Limb (tissue), 2 donors: ENCODE results near the gene FKBP5.
"Not testable (repeated sequence)": the region's sequence is repeated elsewhere in the genome, so short reads cannot be mapped to it uniquely, and the experiment has no call there.

Experiments used
- DNase-seq, 2 donors: peaks; one replicate each; pipeline ENCODE4 v3.0.0-alpha.2; 2016; ENCODE audit errors: extremely low spot score in 2 of 2

FKBP5 gene

DNA sequence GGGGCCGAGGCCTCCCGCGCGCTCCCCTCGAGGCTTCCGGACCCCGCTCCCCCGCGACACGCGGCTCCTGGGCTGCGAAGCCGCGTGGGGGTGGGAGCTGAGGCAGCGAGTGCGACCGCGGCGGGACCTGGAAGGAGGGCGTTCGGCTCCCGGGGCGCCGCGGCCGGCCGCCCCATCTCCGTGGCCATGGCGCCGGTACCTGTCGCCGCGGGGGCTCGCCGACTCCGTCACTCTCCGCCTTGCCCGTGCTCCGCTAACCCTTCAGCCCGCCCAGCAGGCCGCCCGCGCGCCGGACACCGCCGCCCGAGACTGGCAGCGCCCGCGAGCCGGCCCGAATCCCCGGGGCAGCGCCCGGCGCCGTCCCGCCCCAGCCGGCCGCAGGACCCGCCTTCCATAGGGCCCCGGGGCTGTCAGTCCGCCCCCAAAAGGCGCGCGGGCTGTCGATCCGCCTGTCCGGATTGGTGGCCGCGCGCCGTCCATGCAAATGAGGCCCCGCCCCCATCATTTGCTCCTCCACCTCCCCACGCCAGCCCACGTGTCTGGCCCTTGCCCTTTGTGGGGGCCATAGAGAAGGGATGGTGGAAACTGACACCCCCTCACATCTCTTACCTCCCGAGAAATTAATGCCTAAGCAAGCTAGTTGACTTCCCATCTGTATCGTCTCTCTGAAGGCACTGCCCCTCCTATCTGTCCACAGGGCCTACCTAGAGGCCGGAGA lies at the start of gene FKBP5:
TSS of gene FKBP5 (minus strand) at position 311 of the 718 bp plus-strand sequence. CDS start 46,091 bp downstream, outside the sequence.
- DNase-seq, result peak; percentile 86 to 91

DNA sequence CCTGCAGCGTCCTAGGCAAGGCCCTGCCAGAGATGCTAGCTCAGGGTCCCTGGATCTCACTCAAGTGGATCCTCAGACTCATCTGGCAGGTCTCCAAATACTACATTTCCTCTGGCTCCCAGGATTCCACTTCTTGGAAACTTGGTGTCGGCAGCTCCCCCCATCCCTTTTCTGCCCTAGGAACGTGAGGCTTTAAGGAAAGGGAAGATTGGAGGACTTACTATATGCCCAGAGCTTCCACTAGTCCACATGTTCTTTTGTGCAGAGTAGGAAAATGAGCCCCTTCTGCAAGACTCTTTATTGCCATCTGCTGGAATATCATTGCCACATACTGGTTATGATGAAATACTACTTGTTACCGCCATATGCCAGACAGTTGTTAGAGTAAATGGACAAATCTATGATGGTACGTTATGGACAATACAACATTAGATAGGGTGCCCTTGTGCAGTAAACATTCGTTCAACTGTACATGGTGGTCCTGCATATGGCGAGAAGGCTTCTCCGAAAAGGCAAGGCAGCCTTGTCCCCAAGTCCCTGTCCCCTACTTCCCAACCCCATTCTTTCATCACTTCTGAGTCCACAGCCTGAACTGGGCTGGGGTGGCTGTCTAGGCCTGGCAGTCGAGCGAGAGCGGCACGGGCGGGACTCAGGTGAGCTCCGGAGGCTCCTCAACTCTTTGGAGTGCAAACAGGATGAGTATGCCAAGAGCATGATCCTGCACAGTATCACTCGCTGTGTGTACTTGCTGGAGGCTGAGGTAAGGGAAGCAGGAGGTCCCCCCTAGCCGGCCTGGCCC lies 48.9 kb upstream of the FKBP5 start:
- peak in 1 of 2 donors; percentile 92 for DNase-seq

DNA sequence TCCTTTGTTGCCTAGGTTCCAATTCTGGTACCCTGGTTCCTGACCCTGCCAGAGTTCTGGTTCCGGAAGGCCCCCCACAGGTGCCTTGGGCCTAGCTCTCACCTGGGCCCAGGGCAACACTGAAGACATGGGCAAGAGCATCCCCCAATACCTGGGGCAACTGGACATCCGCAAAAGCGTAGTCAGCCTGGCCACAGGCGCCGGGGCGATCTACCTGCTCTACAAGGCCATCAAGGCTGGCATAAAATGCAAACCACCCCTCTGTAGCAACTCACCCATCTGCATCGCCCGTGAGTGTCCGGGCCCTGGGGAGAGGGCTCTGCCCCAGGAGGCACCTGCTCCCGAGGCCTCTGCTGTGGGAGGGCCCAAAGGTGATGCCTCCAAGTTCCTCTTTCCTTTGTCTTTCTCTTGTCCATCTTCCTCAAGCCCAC lies 48.3 kb upstream of the FKBP5 start, which contains the start of gene ARMC12:
TSS of gene ARMC12 (plus strand) at position 51 of the 431 bp plus-strand sequence. CDS start at position 128, 77 bp downstream.
- DNase-seq, result no peak

DNA sequence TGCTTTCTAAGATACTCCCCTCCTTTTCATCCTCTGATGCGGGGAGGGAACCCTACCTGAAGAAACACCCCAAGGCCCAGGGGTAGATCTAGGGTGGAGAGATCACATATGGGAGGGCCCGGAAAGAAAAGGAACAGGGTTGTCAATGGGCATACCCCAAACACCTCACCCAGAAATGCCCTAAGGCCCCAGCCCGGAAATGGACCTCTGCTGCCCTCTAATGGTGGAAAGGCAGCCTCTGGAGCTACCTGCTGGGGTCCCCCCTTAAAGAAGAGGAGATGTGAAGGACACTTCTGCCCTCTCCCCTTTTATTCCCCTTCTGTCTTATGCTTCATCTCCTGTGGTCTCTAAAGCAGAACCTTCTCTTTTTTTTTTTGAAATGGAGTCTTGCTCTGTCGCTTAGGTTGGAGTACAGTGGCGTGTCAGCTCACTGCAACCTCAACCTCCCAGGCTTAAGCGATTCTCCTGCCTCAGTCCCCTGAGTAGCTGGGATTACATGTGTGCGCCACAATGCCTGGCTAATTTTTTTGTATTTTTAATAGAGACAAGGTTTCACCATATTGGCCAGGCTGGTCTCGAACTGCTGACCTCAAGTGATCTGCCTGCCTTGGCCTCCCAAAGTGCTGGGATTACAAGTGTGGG lies 47.7 kb upstream of the FKBP5 start:
- peak; percentile 47 to 86 for DNase-seq

DNA sequence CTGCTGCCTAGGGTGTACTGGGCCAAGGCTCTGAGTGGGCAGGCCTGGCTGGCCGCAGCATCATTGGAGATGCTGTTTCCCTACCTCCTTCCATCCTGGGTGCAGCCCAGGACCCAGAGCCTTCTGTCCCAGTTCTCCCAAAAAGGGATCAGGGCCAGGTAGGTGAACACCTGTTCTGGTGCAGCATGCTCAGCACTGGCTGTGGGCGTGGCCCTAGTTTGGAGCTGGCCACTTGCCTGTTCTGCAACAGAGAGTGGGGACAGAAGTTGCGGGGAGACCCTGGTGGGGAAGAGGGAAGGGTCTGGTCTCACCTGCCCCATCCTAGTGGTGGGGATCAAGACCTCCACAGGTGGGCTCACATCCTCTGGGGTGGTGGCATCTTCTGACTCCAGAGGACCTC lies 46.7 kb upstream of the FKBP5 start:
- DNase-seq, result no peak

DNA sequence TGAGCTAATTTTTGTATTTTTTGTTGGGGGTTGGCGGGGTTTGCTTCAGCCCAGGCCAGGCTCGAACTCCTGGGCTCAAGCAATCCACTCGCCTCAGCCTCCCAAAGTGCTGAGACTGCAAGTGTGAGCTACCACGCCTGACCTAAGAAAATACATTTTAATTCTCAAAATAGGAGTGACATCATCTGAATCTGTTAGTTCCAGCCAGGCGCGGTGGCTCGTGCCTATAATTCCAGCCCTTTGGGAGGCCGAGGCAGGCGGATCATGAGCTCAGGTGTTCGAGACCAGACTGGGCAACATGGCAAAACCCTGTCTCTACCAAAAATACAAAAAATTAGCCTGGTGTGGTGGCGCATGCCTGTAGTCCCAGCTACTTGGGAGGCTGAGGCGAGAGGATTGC lies 45.6 kb upstream of the FKBP5 start:
- not testable (repeated sequence) for DNase-seq

DNA sequence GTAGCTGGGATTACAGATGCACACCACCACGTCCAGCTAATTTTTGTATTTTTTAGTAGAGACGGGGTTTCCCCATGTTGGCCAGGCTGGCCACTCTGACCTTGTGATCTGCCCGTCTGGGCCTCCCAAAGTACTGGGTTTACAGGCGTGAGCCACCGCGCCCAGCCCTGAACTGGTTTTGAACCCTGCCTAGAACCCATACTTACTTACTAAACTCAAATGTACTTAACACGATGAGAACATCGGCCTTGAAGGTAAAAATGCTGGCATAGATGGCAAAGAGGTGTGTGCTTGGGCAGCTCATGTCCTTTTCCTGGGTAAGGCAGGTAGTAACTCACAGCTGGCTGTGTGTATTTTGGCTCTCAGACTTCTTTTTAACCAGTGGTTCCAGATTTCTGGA lies 44.9 kb upstream of the FKBP5 start:
- no peak for DNase-seq

DNA sequence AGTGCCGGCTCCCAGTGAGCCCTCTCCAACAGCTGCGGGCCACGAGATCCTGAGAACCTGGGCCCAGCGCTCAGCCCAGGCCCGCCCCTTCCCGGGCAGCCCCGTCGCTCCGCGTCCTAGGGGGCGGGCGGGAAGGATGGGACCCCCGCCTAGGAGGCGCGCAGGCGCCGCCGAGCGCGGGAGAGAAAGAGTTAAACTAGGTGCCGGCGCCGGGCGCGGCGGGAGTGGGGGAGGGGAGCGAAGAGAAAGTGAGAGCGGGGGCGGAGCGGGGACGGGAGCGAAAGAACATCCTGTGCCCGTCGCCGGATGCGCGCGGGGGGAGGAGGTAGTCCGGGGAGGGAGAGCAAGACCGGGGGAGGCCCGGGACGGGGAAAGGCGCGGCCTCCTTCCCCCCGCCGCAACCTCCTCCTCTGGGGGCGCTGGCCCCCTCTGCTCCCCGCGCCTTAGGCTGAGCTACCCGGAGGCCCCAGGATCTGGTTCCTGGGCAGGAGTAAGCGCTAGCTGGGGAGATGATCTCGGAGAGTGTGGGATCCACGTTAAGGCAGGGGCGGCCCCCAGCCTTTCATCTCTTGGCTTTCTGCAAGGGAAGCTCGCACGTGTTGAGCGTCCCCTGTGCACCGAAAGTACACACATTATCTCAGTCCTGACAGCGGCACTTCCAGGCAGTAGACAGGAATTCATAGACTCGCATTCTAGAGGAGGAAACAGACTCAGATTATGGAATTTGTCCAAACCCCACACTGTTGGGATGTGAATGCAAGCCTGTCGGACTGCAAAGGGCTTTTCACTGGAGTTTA lies 43.2 kb upstream of the FKBP5 start:
- DNase-seq, result peak; percentile 93 to 96

DNA sequence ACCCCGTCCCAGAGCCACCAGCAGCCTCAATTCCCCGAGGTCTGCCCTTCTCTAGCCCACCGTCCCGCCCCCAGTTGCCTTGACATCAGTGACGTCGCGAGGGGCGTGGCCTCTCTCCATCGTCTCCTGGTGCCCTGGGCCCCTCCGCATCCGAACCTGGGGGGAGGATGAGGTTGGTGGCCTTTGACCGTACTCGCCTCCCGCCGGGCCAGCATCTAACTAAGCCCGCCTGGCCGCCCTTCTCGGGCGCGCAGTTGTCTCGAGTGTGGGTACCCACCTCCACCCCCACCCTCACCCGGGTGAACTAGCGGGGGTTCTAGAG lies 42.7 kb upstream of the FKBP5 start:
- peak; percentile 88 to 96 for DNase-seq

DNA sequence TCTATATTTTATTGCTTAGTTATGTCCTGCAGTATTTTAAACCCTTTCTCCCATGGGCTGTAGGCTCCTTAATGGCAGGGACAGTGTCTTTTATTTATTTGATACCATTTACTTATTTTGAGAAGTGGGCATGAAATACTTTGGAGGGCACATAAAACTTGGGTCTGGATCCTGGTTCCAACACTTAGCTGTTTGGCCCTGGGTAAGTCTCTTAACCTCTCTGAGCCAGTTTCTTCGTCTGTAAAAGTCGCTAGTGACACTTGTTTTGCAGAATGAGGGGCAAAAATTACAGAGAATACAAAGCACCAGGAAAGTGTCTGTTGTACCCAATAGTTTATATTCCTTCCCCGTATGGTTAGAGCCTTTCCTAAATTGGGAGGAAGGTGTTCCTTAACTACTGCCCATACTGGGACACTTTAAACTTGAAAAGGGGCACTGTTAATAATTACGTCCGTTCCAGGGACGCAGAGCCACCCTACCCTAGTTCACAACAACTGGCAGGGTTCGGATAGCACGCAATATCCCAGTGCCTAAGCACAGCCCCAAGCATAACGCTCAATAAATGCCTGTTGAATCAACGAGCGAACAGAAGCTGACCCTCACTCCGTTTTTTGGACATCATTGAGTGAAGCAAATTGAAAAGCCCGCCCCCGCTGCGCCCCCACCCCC lies 42.2 kb upstream of the FKBP5 start:
- peak in 1 of 2 donors; percentile 37 for DNase-seq

DNA sequence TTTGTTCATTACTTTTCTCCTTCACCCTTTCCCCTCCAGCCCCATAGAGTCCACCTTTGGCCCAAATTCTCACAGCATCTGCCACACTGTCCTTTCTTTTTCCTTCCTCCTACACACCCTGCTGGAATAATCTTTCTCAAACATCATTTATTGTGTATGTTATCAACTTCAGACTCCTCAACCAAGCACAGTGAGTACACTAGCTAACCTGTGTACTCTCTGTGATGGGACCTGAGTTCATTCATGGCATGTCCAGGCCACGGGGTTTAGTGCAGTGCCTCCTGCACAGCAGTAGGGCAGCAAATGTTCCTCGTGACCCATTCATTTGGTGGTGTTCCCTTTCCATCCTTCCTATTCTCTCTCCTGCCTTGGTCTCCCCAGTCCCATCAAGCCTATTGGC lies 41.0 kb upstream of the FKBP5 start:
- no peak for DNase-seq

DNA sequence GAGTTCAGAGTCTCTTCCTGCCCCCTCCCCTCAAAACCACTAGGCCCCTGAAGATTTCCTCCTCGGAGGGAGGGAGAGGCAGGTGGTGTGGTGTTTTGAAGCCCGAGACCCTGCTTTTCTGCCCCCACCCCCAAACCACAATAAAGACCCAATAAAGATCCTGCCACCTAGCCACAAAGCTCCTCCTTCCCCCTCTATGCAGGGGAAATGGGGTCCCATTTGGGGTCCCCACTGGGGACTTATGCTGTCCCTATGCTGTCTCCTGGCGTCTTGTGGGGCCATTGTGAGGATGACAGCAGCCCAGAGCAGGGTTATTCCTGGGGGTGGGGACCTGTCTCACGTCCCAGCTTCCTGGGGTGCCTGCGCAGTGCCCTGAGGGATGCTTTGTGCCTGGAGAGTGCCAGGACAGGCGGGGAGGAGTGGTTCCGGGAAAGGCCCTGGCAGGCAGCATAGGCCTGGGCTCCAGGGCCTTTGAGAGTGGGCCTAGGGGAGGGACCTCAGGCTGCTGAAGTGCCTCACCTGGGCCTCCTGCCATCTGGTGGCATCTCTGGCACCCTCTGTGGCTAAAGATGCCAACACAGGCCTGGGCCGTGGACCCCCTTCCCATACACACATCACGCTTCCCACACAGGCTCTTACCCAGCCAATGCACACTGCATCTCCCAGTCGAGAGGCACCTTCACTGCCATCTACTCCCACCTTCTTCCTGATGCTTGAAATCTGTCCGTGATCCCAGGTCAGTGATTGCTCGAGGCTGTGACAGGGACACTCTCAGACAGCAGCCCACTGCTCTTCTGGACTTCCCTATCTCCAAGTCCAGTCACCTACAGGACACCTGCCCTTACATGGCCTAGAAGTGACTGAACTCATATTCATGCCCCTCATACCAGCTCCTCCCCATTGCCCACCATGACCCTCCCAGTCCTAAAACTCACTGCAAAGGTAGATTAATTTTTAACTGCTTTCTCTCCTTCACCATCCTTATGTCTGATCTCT lies 40.3 kb upstream of the FKBP5 start:
- no peak for DNase-seq

DNA sequence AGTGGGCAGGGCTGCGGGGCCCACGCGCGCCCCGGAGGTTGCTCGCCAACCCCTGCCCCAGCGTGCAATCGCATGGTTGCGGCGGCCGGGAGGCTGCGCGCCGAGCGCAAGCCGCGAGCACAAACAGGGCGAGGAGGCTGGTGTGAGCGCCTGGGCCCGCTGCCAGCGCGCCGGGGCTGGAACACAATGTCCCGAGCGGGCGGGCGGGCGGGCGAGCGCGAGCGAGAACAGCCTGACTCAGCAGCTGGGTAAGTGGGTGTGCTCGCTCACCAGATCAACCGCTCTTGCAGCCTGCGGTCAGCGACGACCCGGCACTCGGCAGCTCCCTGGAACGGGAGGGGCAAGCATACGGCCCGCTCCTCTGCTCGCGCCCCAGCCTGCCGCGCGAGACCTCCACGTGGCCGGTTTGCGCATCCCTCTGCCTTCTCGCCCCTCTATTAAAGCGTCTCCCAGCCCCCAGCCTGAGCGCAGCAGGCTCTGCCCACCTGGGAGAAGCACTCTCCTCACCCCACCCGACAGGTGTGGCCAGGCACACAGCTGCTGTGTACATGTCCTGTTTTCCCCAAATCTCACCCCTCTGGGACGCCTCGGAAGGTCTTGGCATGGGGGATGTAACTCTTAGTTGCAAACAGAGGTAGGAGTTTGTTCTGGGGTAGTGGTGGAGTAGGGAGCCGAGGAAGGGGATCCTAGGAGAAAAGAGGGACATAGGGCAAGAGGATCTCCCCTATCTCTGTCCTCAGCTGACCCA lies 39.4 kb upstream of the FKBP5 start:
- peak; percentile 92 for DNase-seq

DNA sequence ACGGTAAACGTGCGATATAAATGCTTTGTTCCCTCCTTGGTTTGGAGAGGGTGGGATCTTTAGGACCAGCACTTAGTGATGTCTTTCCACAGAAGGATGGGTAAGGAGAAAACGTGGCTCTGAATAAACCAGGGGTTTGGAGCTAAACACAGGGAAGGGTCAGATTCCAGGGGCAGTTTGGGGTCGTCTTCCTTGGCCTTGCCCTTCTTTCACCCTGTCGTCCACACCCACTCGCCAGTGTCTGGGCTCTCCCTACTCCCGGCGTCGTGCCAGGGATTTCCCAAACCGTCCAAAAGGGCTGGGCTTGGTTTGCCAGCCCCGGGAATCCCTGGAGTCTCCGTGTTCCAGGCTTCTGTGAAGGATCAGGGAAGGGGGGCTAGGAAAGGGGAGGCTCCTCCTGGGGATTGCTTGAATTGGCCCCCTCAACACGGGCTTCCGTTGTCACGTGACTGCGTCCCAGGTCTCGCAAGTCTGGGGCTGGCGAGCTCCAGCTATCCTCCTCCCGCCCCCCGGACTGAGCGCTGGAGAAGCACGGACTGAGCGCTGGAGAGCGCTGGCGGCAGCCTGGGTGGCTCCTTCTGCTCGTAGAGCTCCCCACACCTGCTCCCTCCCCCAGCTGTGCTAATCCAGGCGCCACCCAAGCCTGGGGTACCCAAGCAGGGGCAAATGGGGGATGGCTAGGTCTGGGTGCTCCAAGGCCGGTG lies 38.7 kb upstream of the FKBP5 start:
- peak; percentile 79 to 87 for DNase-seq

DNA sequence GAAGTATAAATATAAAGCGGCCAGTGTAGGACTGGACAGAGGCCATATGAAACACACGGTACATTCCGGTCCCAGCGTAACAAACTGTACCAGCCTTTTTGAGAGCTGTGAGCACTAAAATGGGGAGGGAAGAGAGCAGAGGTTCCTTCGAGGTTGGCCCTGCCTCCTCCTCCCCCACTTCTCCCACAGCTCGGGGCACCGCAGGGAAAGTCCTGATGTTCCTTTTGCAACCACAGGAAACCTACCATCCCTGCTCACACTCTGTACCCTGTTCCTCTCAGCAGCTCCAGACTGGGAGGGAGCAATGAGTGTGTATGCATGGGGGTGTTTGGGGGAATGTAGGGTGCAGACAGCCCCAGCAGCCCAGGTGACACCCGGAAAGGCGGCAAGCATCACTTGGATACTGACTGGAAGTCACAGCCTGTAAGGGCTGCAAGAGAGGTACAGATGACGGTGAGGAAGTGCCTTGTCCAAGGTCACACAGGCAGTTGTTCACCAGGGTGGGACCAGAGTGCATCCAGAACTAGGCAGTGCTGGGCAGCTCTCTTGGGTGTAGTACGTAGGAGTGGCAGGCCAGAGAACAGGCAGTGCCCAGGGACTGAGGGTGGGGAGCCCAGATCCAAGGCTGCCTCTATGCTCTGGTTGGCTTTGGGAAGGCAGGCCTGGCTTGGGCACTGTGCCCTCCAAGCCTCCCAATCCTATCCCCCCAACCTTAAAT lies 37.2 kb upstream of the FKBP5 start:
- DNase-seq, result no peak

DNA sequence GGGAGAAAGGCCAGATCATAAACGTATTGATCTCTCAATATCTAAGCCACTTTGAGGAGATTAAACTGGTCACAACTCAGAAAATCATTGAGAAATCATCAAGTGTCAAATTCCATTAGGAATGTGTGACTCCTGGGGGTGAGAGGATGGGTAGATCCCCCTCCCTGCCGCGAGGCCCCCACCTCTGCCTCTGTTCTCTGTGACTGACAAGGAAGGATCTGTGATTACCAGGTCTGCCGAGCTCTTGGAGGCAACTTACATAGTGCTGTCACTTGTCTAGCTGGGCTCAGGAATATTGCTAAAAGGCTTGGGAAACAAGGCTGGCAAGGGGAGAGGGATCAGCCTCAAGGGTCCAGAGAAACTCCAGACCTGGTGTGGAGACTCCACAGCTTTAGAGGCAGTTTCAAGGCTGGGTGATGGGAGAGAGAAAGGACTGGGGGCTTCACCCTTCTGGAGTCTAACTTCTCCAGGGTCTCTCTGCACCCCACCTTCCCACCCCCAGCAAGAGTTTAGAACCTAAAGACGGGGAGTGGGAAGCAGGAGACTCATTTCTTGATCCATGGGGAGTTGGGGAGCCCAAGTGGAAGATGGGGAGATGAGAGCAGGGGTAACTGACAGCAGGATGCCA lies 36.5 kb upstream of the FKBP5 start:
- DNase-seq, result no peak

DNA sequence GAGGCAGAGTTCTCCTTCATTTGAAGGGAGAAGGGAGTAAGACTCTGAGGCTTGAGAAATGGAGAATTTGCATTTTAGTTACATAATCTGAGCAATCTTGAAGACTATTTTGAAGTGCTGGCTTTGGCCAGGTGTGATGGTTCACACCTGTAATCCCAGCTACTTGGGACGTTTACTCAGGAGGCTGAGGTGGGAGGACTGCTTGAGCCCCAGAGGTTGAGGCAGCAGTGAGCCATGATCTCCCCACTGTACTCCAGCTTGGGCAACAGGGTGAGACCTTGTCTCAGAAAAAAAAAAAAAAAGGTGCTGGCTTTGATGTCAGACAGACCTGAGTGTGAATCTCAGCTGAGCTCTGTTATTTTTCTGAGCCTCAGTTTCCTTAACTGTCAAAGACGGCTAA lies 35.8 kb upstream of the FKBP5 start:
- DNase-seq, result no peak
